Panc1 (cell line): ENCODE measurements around the gene MRPL14.

Experiments used
- CTCF ChIP-seq: fragments of 450-650 bp; IDR thresholded peaks from 2 replicates; pipeline ENCODE4 v1.5.1; 2017; ENCODE audit warnings: mild to moderate bottlenecking
- POLR2AphosphoS5 ChIP-seq: IDR thresholded peaks from 2 replicates; pipeline ENCODE4 v1.6.1; 2012; ENCODE audit warnings: mild to moderate bottlenecking, low read depth, low read length, moderate library complexity
- REST ChIP-seq, 2 experiments: IDR thresholded peaks; 2 replicates each; pipeline ENCODE4 v1.6.1; 2011 to 2012; ENCODE audit warnings: low read depth in 2 of 2, control low read depth in 1 of 2, low read length in 1 of 2, mild to moderate bottlenecking in 1 of 2, moderate library complexity in 1 of 2; ENCODE audit not compliant: insufficient read depth in 1 of 2
- SIN3A ChIP-seq: IDR thresholded peaks from 2 replicates; pipeline ENCODE4 v1.6.1; 2012; ENCODE audit warnings: low read depth, mild to moderate bottlenecking, low read length, moderate library complexity, borderline replicate concordance; ENCODE audit not compliant: insufficient read depth
- TCF7L2 ChIP-seq: IDR thresholded peaks from 2 replicates; pipeline ENCODE4 v1.6.1; 2011; ENCODE audit warnings: mild to moderate bottlenecking, low read depth, low read length, inconsistent platforms

GRCh38 chr6:44128020-44128917, 1.0 kb upstream of the MRPL14 start:
- TF ChIP-seq CTCF = no peak
- TF ChIP-seq POLR2AphosphoS5 = no peak
- TF ChIP-seq SIN3A = no peak
- TF ChIP-seq TCF7L2 = no peak
- TF ChIP-seq REST (IDR thresholded peaks at IDR 0.05; ENCODE audit: insufficient read depth in 1 of 2, low read depth in 2 of 2, low read length in 1 of 2) = no peak
